Vagina (tissue), 2 donors: ENCODE results near the gene FKBP1C. TPM values are rescaled to one million over a fixed set of nuclear protein-coding genes. Genes with fewer than 3 reads are reported as not detected.
"Not testable (repeated sequence)": the region's sequence is repeated elsewhere in the genome, so short reads cannot be mapped to it uniquely, and the experiment has no call there.

ENCODE experiments used
- DNase-seq, 2 donors: peaks; one replicate each; pipeline ENCODE4 v3.0.0-alpha.2; 2017; ENCODE audit errors: extremely low spot score in 2 of 2
- H3K27ac ChIP-seq: fragments of 200-600 bp; sonication (generic); one replicate; pipeline ENCODE4 v1.5.1; 2019
- H3K27me3 ChIP-seq: fragments of 200-600 bp; sonication (generic); one replicate; pipeline ENCODE4 v1.5.1; 2019
- H3K36me3 ChIP-seq, 2 donors: fragments of 200-600 bp; sonication (generic); one replicate each; pipeline ENCODE4 v1.5.1; 2017 to 2019
- H3K4me1 ChIP-seq: fragments of 200-600 bp; sonication (generic); one replicate; pipeline ENCODE4 v1.5.1; 2019
- H3K4me3 ChIP-seq, 2 donors: fragments of 200-600 bp; sonication (generic); 1 replicate in 1 of 2; 2 replicates in 1 of 2; pipeline ENCODE4 v1.5.1; 2016 to 2019
- H3K9me3 ChIP-seq: fragments of 200-600 bp; sonication (generic); one replicate; pipeline ENCODE4 v1.5.1; 2019
- CTCF ChIP-seq, 3 experiments: fragments of 450-650 bp in 2 of 3; fragments of 200-600 bp in 1 of 3; sonication (generic) in 1 of 3; IDR thresholded peaks; one replicate each; pipeline ENCODE4 v1.5.1; 2017 to 2019; ENCODE audit warnings: antibody characterized with exemption in 3 of 3, mild to moderate bottlenecking in 2 of 3, moderate library complexity in 2 of 3
- POLR2A ChIP-seq, 2 donors: fragments of 450-650 bp; IDR thresholded peaks; one replicate each; pipeline ENCODE4 v1.6.1; 2017; ENCODE audit warnings: antibody characterized with exemption in 2 of 2, mild to moderate bottlenecking in 2 of 2, moderate library complexity in 2 of 2
- POLR2AphosphoS5 ChIP-seq, 2 donors: sonication (generic); formaldehyde crosslinking; IDR thresholded peaks; one replicate each; pipeline ENCODE4 v1.9.0; 2017; ENCODE audit warnings: antibody characterized with exemption in 2 of 2, mild to moderate bottlenecking in 2 of 2, low read depth in 1 of 2; ENCODE audit not compliant: insufficient read depth in 1 of 2
- intact Hi-C: fragments of 100-400 bp; cut with DNase I; formaldehyde crosslinking; loops from one replicate; pipeline ENCODE4 v1.15.1; 2023
- total RNA-seq: library from RNA; depleted of rRNA; stranded (reverse); fragments of >200 nt; gene quantifications from one replicate; pipeline ENCODE4 v1.2.3, GENCODE V29; 2016

Gene FKBP1C
- not detected for total RNA-seq

- H3K27me3 ChIP-seq, H3K4me3 ChIP-seq, intact Hi-C loops, H3K9me3 ChIP-seq, DNase-seq, H3K36me3 ChIP-seq, H3K27ac ChIP-seq, H3K4me1 ChIP-seq: not testable (repeated sequence)
Measured at GRCh38 chr6:63211343-63211742, at the start of gene FKBP1C. FKBP1C (plus strand) TSS chr6:63211469.

GRCh38 chr6:63164047-63164803, 47.0 kb upstream of the FKBP1C start:
- intact Hi-C loops, DNase-seq, H3K27me3 ChIP-seq, H3K4me1 ChIP-seq, H3K27ac ChIP-seq, H3K9me3 ChIP-seq, H3K36me3 ChIP-seq, H3K4me3 ChIP-seq: not testable (repeated sequence)

- no peaks in the 10 kb centered on the region for H3K4me1 ChIP-seq
- no peaks in the 10 kb centered on the region for H3K36me3 ChIP-seq
- no peak for DNase-seq
- no peaks in the 10 kb centered on the region for H3K9me3 ChIP-seq
- TF ChIP-seq CTCF (IDR thresholded peaks at IDR 0.05) = no peak
- TF ChIP-seq POLR2A (IDR thresholded peaks at IDR 0.05) = no peak
- TF ChIP-seq POLR2AphosphoS5 (IDR thresholded peaks at IDR 0.05; ENCODE audit: insufficient read depth in 1 of 2, low read depth in 1 of 2) = no peak
- intact Hi-C loops = no loop called here
- no peak overlapping the region for H3K27ac ChIP-seq
- no peaks in the 10 kb centered on the region for H3K27me3 ChIP-seq
- no peak overlapping the region for H3K4me3 ChIP-seq
Measured at GRCh38 chr6:63174173-63174572, 37.1 kb upstream of the FKBP1C start.

- no peak for TF ChIP-seq POLR2A (IDR thresholded peaks at IDR 0.05)
- no peak for TF ChIP-seq POLR2AphosphoS5 (IDR thresholded peaks at IDR 0.05; ENCODE audit: insufficient read depth in 1 of 2, low read depth in 1 of 2)
- no peak for TF ChIP-seq CTCF (IDR thresholded peaks at IDR 0.05)
- Histone ChIP-seq H3K9me3 (no peaks in the 10 kb centered on the region), H3K27ac (no peak overlapping the region), H3K4me3 (no peak overlapping the region), H3K27me3 (no peaks in the 10 kb centered on the region), H3K4me1 (no peaks in the 10 kb centered on the region), H3K36me3 (no peaks in the 10 kb centered on the region)
- intact Hi-C loops = no loop called here
- DNase-seq = no peak
Measured at GRCh38 chr6:63176181-63176580, 35.1 kb upstream of the FKBP1C start.

- intact Hi-C loops = no loop called here
- Histone ChIP-seq H3K9me3 (no peaks in the 10 kb centered on the region), H3K4me3 (no peak overlapping the region), H3K4me1 (no peaks in the 10 kb centered on the region), H3K27ac (no peak overlapping the region), H3K36me3 (no peaks in the 10 kb centered on the region), H3K27me3 (no peaks in the 10 kb centered on the region)
- TF ChIP-seq POLR2A (IDR thresholded peaks at IDR 0.05) (no peak), POLR2AphosphoS5 (IDR thresholded peaks at IDR 0.05; ENCODE audit: insufficient read depth in 1 of 2, low read depth in 1 of 2) (no peak), CTCF (IDR thresholded peaks at IDR 0.05) (no peak)
- no peak for DNase-seq
Measured at GRCh38 chr6:63180367-63180766, 30.9 kb upstream of the FKBP1C start.

GRCh38 chr6:63186970-63187369, 24.3 kb upstream of the FKBP1C start:
- H3K36me3 ChIP-seq = no peaks in the 10 kb centered on the region
- H3K4me1 ChIP-seq = no peaks in the 10 kb centered on the region
- no peak for TF ChIP-seq POLR2AphosphoS5 (IDR thresholded peaks at IDR 0.05; ENCODE audit: insufficient read depth in 1 of 2, low read depth in 1 of 2)
- TF ChIP-seq CTCF (IDR thresholded peaks at IDR 0.05) = no peak
- TF ChIP-seq POLR2A (IDR thresholded peaks at IDR 0.05) = no peak
- no peak overlapping the region for H3K4me3 ChIP-seq
- H3K9me3 ChIP-seq = no peaks in the 10 kb centered on the region
- no peak for DNase-seq
- H3K27ac ChIP-seq = no peak overlapping the region
- no peaks in the 10 kb centered on the region for H3K27me3 ChIP-seq
- intact Hi-C loops = no loop called here
